Nucleus accumbens (tissue), 56 donors: ENCODE measurements around the gene PERM1.
"Not testable (repeated sequence)": the region's sequence is repeated elsewhere in the genome, so short reads cannot be mapped to it uniquely, and the experiment has no call there.

Experiments
- DNase-seq, 56 donors: peaks; one replicate each; lab custom pipeline; 2025; lab: John Stamatoyannopoulos, UW

The PERM1 gene

GRCh38 chr1:999725-1000356 is 17.9 kb upstream of the PERM1 start, which contains the start of gene HES4:
Gene HES4, minus strand, starts transcription at chr1:1000097. Its CDS starts 124 bp downstream, at chr1:999973.
- peak in 50 of 56 donors; percentile 12 to 91 (median 70) for DNase-seq

GRCh38 chr1:998995-999724 is 17.3 kb upstream of the PERM1 start:
- peak in 2 of 56 donors; percentile 35 to 70 for DNase-seq

- peak in 8 of 56 donors; percentile 17 to 71 (median 32) for DNase-seq
These were observed 16.8 kb upstream of the PERM1 start for GRCh38 chr1:998745-998994.

- DNase-seq: peak in 2 of 56 donors; percentile 18 to 25
These were observed 16.3 kb upstream of the PERM1 start for GRCh38 chr1:997993-998744.

- DNase-seq: no peak
These were observed 15.8 kb upstream of the PERM1 start for GRCh38 chr1:997713-997992.

GRCh38 chr1:996851-997712 is 15.2 kb upstream of the PERM1 start:
- DNase-seq: no peak

GRCh38 chr1:995665-996633 is 14.1 kb upstream of the PERM1 start:
- DNase-seq: no peak

GRCh38 chr1:994546-994945 is 12.7 kb upstream of the PERM1 start:
- DNase-seq: not testable (repeated sequence)

GRCh38 chr1:993379-993995 is 11.6 kb upstream of the PERM1 start:
- DNase-seq: no peak

GRCh38 chr1:992362-992761 is 10.5 kb upstream of the PERM1 start:
- no peak for DNase-seq

- DNase-seq: no peak
These were observed 10.0 kb upstream of the PERM1 start for GRCh38 chr1:991895-992294.

- DNase-seq: not testable (repeated sequence)
These were observed 9.4 kb upstream of the PERM1 start for GRCh38 chr1:991275-991674.

GRCh38 chr1:988061-988460 is 6.2 kb upstream of the PERM1 start:
- not testable (repeated sequence) for DNase-seq

GRCh38 chr1:985126-985525 is 3.2 kb upstream of the PERM1 start:
- DNase-seq: no peak

- DNase-seq: no peak
These were observed 2.6 kb upstream of the PERM1 start for GRCh38 chr1:984476-984814.

- DNase-seq: peak in 28 of 56 donors; percentile 7 to 64 (median 26)
These were observed 2.0 kb upstream of the PERM1 start for GRCh38 chr1:983798-984475.

GRCh38 chr1:982765-983436 is 1.0 kb upstream of the PERM1 start:
- no peak for DNase-seq

- no peak for DNase-seq
These were observed 370 bp downstream of the PERM1 start for GRCh38 chr1:981491-981954.
